OCI-LY1 (cell line): ENCODE measurements around the gene CTIF.

Experiments used
- H2AFZ ChIP-seq: fragments of 200-600 bp; sonication (generic), shearing (Covaris generic); 2 replicates; pipeline ENCODE4 v1.6.0; 2014; ENCODE audit warnings: antibody characterized with exemption, mild to moderate bottlenecking, low read length
- H3F3A ChIP-seq: fragments of 200-600 bp; sonication (generic), shearing (Covaris generic); 2 replicates; pipeline ENCODE4 v1.6.0; 2014; ENCODE audit warnings: mild to moderate bottlenecking, antibody characterized with exemption, low read length, moderate library complexity; ENCODE audit not compliant: insufficient read depth
- H3K27ac ChIP-seq: fragments of 200-600 bp; sonication (generic); 2 replicates; pipeline ENCODE4 v1.5.1; 2014; ENCODE audit warnings: low read length, mixed run types, mild to moderate bottlenecking, low read depth; ENCODE audit not compliant: poor library complexity, severe bottlenecking
- H3K27me3 ChIP-seq: fragments of 200-600 bp; sonication (generic); 2 replicates; pipeline ENCODE4 v1.6.0; 2014; ENCODE audit warnings: antibody characterized with exemption, mild to moderate bottlenecking, low read length, moderate library complexity; ENCODE audit not compliant: insufficient read depth
- H3K36me3 ChIP-seq: fragments of 200-600 bp; sonication (generic); 2 replicates; pipeline ENCODE4 v1.6.1; 2014; ENCODE audit warnings: mild to moderate bottlenecking, antibody characterized with exemption, low read length, moderate library complexity, mixed read lengths; ENCODE audit not compliant: insufficient read depth
- H3K4me1 ChIP-seq: fragments of 200-600 bp; sonication (generic); 2 replicates; pipeline ENCODE4 v1.5.1; 2014; ENCODE audit warnings: mild to moderate bottlenecking, low read length, moderate library complexity; ENCODE audit not compliant: insufficient read depth, severe bottlenecking
- H3K4me2 ChIP-seq: fragments of 200-600 bp; sonication (generic), shearing (Covaris generic); 2 replicates; pipeline ENCODE4 v1.6.1; 2014; ENCODE audit warnings: low read length
- H3K4me3 ChIP-seq: fragments of 200-600 bp; sonication (generic); 2 replicates; pipeline ENCODE4 v1.5.1; 2014; ENCODE audit warnings: low read length, low read depth, mild to moderate bottlenecking, mixed read lengths; ENCODE audit not compliant: poor library complexity, severe bottlenecking
- H3K79me2 ChIP-seq: fragments of 200-600 bp; shearing (Covaris generic); 2 replicates; pipeline ENCODE4 v1.6.1; 2016; ENCODE audit warnings: mixed run types, low read length, mixed read lengths; ENCODE audit not compliant: insufficient read depth
- H3K9ac ChIP-seq: fragments of 200-600 bp; sonication (generic), shearing (Covaris generic); 2 replicates; pipeline ENCODE4 v1.6.1; 2014; ENCODE audit warnings: mild to moderate bottlenecking, low read length, mixed read lengths
- H3K9me2 ChIP-seq: fragments of 200-600 bp; sonication (generic), shearing (Covaris generic); 2 replicates; pipeline ENCODE4 v1.6.1; 2014; ENCODE audit warnings: low read depth, mild to moderate bottlenecking, low read length, mixed read lengths
- H3K9me3 ChIP-seq: fragments of 200-600 bp; shearing (Covaris generic); 2 replicates; pipeline ENCODE4 v1.6.1; 2014; ENCODE audit warnings: low read length, mixed read lengths
- H4K20me1 ChIP-seq: fragments of 200-600 bp; sonication (generic), shearing (Covaris generic); 2 replicates; pipeline ENCODE4 v1.6.0; 2016; ENCODE audit warnings: mild to moderate bottlenecking, low read length; ENCODE audit not compliant: insufficient read depth
- EZH2 ChIP-seq: fragments of 200-600 bp; sonication (generic), shearing (Covaris generic); IDR thresholded peaks from 2 replicates; pipeline ENCODE4 v1.8.0; 2017; ENCODE audit warnings: borderline replicate concordance, mixed run types, mild to moderate bottlenecking, antibody characterized with exemption, low read length, moderate library complexity, mixed read lengths
- TF ChIP-seq, protein P1 (sequence below): fragments of 200-600 bp; sonication (generic), shearing (Covaris generic); IDR thresholded peaks from 2 replicates; pipeline ENCODE4 v1.5.1; 2017; ENCODE audit warnings: mild to moderate bottlenecking, antibody characterized with exemption, low read length, moderate library complexity, mixed read lengths

The CTIF gene

DNA sequence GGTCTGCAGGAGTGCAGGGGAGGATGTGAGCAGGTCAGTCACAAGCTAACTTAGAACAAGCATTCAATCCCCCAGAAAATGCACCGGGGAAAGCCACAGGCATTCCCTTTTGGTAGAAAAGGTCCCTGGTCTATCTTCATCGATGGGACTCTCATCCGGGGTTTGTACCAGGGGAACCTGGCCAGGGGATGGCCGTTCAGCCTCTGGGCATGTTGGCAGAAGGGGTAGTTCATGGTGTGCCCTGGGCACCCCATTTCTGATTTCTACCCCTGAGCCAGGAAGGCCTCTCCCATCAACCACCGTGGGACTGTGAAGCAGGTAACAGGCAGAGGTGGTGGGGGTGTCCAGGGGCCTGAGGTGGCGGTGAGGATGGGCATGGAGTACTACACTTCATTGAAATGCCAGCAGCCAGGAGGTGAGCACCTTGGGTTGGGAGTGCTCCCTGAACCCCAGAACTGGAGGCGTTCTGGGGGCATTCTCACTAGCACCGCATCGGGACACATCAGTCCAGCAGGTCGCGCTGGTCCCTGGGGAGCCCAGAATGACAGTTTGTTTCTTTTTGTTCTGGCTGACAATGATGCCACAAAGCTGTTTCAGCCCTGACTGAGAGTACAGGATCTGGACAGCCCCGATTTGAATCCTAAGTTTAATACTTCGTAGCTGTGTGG lies 239.6 kb downstream of the CTIF start:
- Histone ChIP-seq H3K9me2 (no peaks in the 10 kb centered on the region), H3K4me3 (no peak overlapping the region), H3K4me2 (no peak overlapping the region), H3K36me3 (no peaks in the 10 kb centered on the region), H4K20me1 (no peaks in the 10 kb centered on the region), H3K9me3 (no peaks in the 10 kb centered on the region), H3K27ac (no peak overlapping the region), H3K79me2 (no peaks in the 10 kb centered on the region), H3F3A (no peaks in the 10 kb centered on the region), H2AFZ (no peak overlapping the region), H3K4me1 (no peaks in the 10 kb centered on the region), H3K9ac (no peak overlapping the region), H3K27me3 (peaks cover 1% of the 10 kb centered on the region; the same call in 1 of the 2 replicates)
- TF ChIP-seq EZH2: no peak
- TF ChIP-seq, protein P1, sequence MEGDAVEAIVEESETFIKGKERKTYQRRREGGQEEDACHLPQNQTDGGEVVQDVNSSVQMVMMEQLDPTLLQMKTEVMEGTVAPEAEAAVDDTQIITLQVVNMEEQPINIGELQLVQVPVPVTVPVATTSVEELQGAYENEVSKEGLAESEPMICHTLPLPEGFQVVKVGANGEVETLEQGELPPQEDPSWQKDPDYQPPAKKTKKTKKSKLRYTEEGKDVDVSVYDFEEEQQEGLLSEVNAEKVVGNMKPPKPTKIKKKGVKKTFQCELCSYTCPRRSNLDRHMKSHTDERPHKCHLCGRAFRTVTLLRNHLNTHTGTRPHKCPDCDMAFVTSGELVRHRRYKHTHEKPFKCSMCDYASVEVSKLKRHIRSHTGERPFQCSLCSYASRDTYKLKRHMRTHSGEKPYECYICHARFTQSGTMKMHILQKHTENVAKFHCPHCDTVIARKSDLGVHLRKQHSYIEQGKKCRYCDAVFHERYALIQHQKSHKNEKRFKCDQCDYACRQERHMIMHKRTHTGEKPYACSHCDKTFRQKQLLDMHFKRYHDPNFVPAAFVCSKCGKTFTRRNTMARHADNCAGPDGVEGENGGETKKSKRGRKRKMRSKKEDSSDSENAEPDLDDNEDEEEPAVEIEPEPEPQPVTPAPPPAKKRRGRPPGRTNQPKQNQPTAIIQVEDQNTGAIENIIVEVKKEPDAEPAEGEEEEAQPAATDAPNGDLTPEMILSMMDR: no peak

DNA sequence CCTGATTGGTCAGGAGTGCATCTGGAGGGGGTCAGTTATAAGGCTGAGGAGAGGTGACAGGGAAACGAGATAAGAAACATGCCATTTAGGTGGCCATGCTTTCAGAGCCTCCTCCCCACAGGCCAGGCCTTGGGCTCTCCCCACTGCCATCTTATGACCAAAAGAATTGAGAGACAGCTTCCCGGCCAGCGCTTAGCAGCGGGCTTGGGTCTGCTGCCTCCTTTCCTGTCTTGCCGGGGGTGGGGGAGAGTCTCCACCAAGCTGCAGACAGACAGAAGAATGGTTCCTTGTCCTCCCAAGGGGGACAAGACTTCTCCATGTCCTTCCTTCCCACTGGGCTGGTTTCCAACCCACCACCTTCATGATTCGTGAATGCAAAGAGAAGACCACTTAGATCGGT lies 240.6 kb downstream of the CTIF start:
- H3K79me2 ChIP-seq: no peaks in the 10 kb centered on the region
- no peak overlapping the region for H2AFZ ChIP-seq
- H3K27ac ChIP-seq: no peak overlapping the region

DNA sequence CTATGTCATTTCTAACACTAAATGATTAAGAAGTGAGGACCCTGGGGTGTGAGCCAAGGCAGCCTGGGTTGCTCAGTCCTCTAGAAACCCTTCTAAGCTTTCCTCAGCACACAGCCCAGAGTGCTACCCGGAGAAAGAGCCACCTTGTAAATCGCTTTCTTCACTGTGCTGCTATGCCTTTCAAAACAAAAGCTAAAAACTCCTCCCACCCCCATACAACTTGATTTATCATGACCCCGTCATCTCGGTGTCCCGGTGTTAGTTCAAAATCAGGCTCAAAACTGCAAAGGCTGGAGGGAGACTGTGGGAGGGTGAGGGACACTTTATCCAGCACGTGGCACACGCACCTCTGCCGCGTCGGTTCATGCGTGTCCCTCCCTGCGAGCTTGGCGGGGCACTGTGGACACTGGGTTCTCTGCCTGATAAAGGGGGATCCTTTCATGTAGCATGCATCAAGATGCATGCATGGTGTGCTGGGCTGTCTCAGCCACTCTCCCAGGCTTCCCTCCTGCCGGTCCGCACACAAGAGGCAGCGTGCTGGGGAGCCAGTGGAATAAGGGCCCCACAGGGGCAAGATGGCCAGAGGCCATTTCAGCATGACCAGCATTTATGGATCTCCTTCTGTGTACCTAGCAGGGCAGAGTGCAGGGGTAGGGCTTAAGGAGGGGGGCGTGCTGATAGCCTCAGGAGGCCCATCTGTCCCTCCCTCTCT lies 241.5 kb downstream of the CTIF start:
- Histone ChIP-seq H3K79me2 (no peaks in the 10 kb centered on the region), H3K9me2 (no peaks in the 10 kb centered on the region), H3F3A (no peaks in the 10 kb centered on the region), H3K27ac (no peak overlapping the region), H3K4me2 (no peak overlapping the region), H3K9me3 (no peaks in the 10 kb centered on the region), H2AFZ (no peak overlapping the region), H3K9ac (no peak overlapping the region), H3K27me3 (no peaks in the 10 kb centered on the region), H4K20me1 (no peaks in the 10 kb centered on the region), H3K4me1 (peaks cover 16% of the 10 kb centered on the region), H3K4me3 (no peak overlapping the region), H3K36me3 (no peaks in the 10 kb centered on the region)
- TF ChIP-seq, protein P1: no peak
- TF ChIP-seq EZH2: no peak

More for the DNA sequence above, 240.6 kb downstream of the CTIF start:
- Histone ChIP-seq H3K4me2 (no peak overlapping the region), H3K4me1 (peaks cover 7% of the 10 kb centered on the region), H3K9me2 (no peaks in the 10 kb centered on the region), H3K4me3 (no peak overlapping the region), H3K9ac (no peak overlapping the region), H3K9me3 (no peaks in the 10 kb centered on the region), H4K20me1 (no peaks in the 10 kb centered on the region), H3F3A (no peaks in the 10 kb centered on the region), H3K27me3 (no peaks in the 10 kb centered on the region), H3K36me3 (no peaks in the 10 kb centered on the region)
- no peak for TF ChIP-seq EZH2
- TF ChIP-seq, protein P1: no peak
